AG04449 (cell line): ENCODE results near the gene LAPTM5.

Experiments
- CTCF ChIA-PET: fragments of 350-600 bp; formaldehyde crosslinking; extraction: SDS; loops from one replicate; lab custom pipeline; 2021; ENCODE audit warnings: antibody characterized with exemption; lab: Yijun Ruan, JAX
- POLR2A ChIA-PET: fragments of 400-600, 350-600 bp; formaldehyde crosslinking; extraction: SDS; loops from one replicate; lab custom pipeline; 2020; ENCODE audit warnings: antibody characterized with exemption, inconsistent platforms; lab: Yijun Ruan, JAX
- DNase-seq: peaks from one replicate; pipeline ENCODE4 v3.0.0-alpha.2; 2010; ENCODE audit warnings: low read depth, low spot score
- H3K4me3 ChIP-seq: 2 replicates; pipeline ENCODE4 v1.5.1; 2011; ENCODE audit warnings: low read depth, mild to moderate bottlenecking, control low read depth, low read length
- TF ChIP-seq, protein P1 (sequence below): IDR thresholded peaks from one replicate; pipeline ENCODE4 v1.5.1; 2011; ENCODE audit warnings: mild to moderate bottlenecking, moderate library complexity, low read length, control low read depth, inconsistent platforms; ENCODE audit not compliant: insufficient read depth; ENCODE audit errors: missing control alignments

Gene LAPTM5

DNA sequence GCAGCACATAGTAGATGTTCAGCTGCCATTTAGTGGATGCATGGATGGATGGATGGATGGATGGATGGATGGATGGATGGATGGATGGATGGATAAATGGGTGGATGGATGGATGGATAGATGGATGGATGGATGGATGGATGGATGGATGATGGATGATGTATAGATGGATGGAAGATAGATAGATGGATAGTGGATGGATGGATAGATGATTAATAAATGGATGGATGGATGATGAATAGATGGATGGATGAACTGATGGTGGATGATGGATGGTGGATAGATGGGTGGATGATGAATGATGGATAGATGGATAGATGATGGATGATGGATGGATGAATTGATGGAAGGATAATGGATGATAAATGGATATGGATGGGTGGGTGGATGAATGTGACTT is 54.8 kb downstream of the LAPTM5 start:
- ChIA-PET POLR2A (no interaction called here), CTCF (interaction anchor here (1.4 kb wide), 1 partner anchor 322 kb away, joined by 5 read pairs; no protein-coding TSS in a partner anchor)
- TF ChIP-seq, protein P1, sequence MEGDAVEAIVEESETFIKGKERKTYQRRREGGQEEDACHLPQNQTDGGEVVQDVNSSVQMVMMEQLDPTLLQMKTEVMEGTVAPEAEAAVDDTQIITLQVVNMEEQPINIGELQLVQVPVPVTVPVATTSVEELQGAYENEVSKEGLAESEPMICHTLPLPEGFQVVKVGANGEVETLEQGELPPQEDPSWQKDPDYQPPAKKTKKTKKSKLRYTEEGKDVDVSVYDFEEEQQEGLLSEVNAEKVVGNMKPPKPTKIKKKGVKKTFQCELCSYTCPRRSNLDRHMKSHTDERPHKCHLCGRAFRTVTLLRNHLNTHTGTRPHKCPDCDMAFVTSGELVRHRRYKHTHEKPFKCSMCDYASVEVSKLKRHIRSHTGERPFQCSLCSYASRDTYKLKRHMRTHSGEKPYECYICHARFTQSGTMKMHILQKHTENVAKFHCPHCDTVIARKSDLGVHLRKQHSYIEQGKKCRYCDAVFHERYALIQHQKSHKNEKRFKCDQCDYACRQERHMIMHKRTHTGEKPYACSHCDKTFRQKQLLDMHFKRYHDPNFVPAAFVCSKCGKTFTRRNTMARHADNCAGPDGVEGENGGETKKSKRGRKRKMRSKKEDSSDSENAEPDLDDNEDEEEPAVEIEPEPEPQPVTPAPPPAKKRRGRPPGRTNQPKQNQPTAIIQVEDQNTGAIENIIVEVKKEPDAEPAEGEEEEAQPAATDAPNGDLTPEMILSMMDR, result no peak
- no peak overlapping the region for H3K4me3 ChIP-seq
- DNase-seq, result no peak

DNA sequence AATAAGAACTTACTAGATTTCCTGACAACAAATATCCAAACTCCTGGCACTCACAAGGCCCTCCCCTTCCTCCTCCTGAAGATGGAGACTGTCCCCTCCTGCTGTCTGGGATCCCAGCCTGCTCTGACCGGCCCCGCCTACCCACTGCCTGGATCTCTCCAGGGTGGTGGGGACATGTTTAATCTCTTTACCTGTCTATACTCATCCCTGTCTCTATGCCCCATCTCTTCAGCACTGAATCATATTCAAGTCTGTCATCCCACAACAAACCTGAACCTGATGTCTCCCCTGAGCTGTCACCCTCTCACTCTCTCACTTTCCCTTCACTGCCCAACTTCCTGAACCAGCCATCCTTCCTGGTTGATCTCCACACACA is 56.3 kb downstream of the LAPTM5 start:
- no peak overlapping the region for H3K4me3 ChIP-seq
- DNase-seq, result no peak
- TF ChIP-seq, protein P1, result no peak
- ChIA-PET POLR2A (no interaction called here), CTCF (interaction anchor here (0.6 to 1.2 kb wide), 3 partner anchors 25 to 1289 kb away, joined by 3 to 4 read pairs (median 3); no protein-coding TSS in a partner anchor)

DNA sequence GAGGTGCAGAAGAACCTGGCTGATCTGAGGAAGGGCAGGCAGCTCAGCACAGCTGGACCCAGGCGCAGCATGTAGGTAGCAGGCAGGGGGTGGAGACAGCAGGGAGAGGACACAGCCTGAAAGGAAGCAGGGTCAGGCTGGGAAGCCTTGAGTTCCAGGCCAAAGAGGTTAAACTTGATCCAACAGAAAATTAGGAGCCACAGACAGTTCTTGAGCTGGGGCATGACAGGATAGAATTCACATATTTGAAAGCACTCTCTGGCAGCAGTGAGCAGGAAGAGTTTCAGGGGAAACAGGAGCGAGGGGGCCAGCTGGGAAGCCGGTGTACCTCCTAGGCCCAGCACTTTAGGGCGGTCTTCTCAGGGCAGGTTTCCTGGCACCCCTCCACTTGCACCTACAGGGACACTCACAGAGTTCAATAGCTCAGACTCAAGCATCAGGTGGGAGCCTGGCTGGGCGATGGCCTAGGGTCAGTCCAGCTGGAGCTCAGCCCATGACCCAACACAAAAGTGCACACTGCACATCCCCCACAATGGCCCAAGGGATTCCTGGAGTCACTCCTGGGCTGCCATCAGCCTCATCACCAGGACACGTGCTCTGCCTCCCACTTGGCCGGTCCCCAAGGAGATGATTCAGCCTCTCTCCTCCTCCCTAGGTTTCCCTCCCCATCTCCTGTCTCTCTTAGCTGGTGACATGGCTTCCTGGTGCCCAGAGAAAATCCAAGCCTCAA is 56.9 kb downstream of the LAPTM5 start:
- DNase-seq, result no peak
- TF ChIP-seq, protein P1, result no peak
- no peak overlapping the region for H3K4me3 ChIP-seq
- ChIA-PET CTCF (interaction anchor here (0.6 to 1.2 kb wide), 3 partner anchors 25 to 1288 kb away, joined by 3 to 4 read pairs (median 3); no protein-coding TSS in a partner anchor), POLR2A (no interaction called here)

DNA sequence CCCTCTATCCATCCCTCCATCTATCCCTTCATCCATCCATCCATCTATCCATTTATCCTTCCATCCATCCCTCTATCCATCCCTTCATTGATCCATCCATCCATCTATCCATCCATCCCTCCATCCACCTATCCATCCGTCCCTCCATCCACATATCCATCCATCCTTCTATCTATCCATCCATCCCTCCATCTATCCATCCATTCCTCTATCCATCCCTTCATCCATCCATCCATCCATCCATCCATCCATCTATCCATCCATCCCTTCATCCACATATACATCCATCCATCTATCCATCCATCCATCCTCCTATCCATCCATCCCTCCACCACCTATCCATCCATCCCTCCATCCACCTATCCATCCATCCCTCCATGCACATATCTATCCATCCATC is 57.8 kb downstream of the LAPTM5 start:
- no peak overlapping the region for H3K4me3 ChIP-seq
- CTCF ChIA-PET, result no interaction called here
- no peak for DNase-seq
- POLR2A ChIA-PET, result no interaction called here
- TF ChIP-seq, protein P1, result no peak

DNA sequence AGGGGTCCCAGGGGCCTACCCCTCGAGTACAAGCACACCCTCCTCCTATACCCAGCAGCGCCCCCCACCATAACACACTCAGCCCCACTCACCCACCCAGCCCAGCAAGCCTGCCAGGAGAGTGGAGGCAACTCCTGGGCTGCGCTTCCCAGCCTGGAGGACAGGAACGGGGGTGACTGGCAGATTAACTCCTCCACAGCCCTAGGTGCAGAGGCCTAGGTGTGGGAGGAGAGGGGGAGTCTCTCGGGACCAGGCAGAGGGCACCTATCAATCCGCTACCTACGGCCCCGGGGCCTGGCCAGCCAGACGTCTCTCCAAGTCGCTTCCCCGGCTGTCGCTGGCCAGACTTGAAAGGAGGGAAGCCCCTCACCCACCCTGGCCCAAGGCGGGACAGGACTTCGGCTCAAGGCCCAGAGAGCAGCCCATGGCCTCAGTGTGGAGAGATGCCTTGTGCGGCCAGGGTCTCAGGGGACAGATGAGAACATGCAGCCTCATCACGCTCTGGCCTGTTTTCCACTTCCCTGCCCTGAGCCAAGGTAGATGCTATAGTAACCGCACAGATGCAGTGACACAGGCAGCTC is 59.1 kb downstream of the LAPTM5 start:
- no peak for DNase-seq
- ChIA-PET CTCF (interaction anchor here (1.4 kb wide), 1 partner anchor 11 kb away, joined by 3 read pairs; no protein-coding TSS in a partner anchor), POLR2A (no interaction called here)
- H3K4me3 ChIP-seq, result no peak overlapping the region
- TF ChIP-seq, protein P1, result no peak
